Ammon's horn (tissue), 1 donor: ENCODE measurements around the gene OR1L1.

Experiments
- DNase-seq: peaks from one replicate; pipeline ENCODE4 v3.0.0-alpha.2; 2016; ENCODE audit warnings: low spot score

Gene OR1L1

GRCh38 chr9:122661416-122661815 lies at the start of gene OR1L1:
OR1L1 (plus strand) TSS chr9:122661716; CDS start chr9:122661716, 0 bp downstream.
- DNase-seq = no peak

GRCh38 chr9:122614362-122614761 lies 47.2 kb upstream of the OR1L1 start, which contains the start of gene OR1Q1:
OR1Q1 (plus strand) TSS chr9:122614738; CDS start chr9:122614738, 0 bp downstream.
- no peak for DNase-seq

GRCh38 chr9:122619996-122620395 lies 41.5 kb upstream of the OR1L1 start:
- no peak for DNase-seq

DNA sequence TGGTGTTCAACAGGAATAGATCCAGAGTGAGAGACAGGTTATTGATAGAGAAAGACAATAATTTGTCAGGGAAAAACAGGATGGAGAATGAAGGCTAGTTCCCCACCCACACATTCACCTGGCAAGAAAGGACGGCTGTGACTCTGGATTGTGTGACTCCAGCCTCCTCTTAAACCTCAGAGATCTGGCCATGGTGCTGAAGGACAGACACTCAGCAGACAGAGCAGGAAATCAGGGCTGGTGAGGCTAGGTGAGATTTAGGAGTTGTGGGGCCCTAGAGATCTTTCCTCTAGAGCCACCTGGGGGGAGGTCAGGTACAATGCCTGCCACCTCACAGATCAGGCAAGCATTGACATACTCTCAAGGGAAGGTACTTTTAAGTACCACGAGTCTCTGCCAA lies 19.3 kb upstream of the OR1L1 start:
- DNase-seq = no peak

GRCh38 chr9:122656378-122656777 lies 5.1 kb upstream of the OR1L1 start:
- no peak for DNase-seq

- DNase-seq = no peak
Measured at GRCh38 chr9:122657527-122657926, 4.0 kb upstream of the OR1L1 start, which contains the start of gene OR1B1. OR1B1 (minus strand) TSS chr9:122657627.

DNA sequence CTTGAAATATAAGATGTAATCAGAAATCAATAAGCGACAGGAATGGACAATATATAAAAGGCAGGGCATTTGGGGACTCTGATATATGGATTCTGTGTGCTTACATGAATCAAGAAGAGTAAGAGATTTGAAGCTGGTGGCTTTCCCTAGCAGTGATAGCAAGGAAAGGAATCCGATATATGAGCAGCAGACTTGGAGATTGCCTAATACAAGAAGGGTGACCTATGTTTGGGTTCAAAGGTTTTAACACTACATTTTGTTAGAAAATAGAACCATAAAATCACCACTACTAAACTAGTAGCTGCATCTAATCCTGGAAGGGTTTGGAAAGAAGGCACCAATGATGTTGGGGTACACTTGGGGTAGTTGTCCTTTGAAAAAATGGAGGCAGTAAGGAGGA lies 11.0 kb downstream of the OR1L1 start:
- no peak for DNase-seq

DNA sequence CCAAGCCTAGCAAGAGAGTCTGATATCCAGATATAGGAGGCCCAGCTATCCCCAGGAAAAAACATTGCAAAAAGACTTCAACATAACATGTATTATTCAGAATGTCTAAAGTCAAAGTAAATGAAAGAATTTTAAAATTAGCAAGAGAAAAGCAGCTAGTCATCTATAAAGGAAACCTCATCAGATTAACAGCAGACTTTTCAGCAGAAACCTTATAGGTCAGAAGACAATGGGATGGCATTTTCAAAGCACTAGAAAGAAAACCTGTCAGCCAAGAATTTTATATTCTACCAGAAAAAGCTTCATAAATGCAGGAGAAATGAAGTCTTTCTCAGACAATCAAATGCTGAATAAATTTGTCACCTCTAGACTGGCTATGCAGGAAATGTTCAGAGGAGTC lies 23.3 kb downstream of the OR1L1 start:
- no peak for DNase-seq

DNA sequence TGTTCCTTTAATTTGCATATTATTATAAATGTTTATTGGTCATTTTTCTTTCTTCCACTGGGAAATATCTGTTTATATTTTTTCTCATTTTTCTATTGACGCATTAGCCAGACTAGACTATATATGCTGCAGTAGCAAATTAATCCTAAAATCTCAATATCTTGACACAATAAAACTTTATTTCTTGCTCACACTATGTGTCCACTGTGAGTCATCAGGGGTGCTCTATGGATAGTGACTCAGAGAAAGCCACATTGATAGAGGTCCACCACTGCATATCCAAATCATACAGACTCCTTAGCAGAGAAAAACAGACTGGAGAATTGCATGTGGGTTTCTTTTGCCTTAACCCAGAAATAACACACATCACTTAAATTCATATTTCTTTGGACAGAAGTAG lies 34.2 kb downstream of the OR1L1 start:
- no peak for DNase-seq
